ENCODE results near the gene CACNA2D1.
"Not testable (repeated sequence)": the region's sequence is repeated elsewhere in the genome, so short reads cannot be mapped to it uniquely, and the experiment has no call there.

The CACNA2D1 gene

DNA sequence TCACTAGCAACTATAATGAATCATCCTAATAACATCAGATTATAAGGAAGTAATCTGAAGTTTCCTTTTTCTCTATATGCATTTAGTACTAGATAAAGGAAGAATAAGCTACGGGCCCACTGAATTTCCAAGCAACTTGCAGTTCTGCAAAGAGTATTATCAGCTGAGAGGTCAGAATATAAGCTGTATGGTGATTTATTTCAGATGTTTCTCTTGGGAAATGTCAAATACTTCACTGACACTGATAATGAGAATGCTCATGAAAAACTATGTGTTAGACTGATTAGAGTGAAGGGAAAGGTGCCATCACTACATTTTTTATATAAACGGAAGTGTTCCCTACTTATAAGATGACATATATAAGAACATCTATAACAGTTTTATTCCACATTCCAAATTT lies 422.5 kb downstream of the CACNA2D1 start:
- no peak for DNase-seq

DNA sequence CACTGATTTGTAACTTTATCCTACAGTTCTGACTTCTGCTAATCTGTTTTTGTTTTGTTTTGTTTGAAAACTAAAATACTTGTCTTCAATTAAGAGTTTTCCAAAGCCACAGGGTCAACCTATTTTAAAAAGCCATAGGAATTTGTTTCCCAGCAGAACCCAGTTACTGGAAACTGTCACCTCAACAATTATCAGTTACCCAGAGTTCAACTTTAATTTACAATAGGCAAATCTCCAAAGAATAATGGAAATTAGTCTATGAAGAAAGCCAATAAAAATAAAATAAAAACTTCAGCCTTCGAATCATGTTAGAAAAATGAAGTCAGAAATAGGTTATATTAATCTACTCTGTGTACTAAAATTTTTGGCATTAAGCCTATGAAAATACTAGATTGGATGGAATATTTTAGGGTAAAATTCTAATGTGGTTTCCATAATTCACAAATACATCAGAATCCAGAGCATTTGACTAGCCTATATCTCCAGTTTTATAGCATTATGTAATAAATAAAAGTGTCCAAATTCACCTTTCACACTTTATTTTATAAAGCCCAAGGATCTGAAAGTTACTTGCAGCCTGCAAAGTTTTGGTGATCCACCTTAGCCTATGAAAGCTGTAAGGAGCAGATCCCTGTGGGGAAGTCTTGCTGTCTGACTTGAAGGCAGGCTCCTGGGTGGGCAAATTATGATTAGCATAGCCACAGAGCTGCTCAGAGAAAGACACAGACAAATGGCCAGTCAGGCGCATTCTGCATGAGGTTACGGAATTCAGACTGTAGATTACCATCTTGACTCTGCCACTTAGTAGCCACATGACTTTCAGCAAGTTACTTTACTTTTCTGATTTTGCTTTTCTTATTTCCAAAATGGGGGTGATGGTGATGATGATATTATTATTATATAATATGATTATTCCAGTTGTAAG lies 423.8 kb downstream of the CACNA2D1 start:
- no peak for DNase-seq

DNA sequence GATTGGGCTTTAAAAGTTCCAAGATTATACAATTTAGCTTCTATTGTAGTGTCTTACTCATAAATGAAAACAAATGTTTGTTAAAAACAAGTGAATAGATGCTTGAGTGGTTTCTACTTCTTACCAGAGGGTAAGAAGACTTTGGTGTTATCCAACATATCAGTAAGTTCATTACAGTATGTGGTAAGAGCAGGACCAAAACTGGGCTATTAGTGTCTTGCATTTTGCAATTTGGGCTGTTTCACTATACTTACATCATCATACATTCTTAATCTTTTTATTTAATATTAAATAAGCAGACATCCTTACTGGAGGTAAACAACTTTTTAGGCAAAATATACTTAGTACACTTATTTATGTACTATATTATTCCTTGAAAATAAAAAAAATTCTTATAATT lies 425.4 kb downstream of the CACNA2D1 start:
- no peak for DNase-seq

DNA sequence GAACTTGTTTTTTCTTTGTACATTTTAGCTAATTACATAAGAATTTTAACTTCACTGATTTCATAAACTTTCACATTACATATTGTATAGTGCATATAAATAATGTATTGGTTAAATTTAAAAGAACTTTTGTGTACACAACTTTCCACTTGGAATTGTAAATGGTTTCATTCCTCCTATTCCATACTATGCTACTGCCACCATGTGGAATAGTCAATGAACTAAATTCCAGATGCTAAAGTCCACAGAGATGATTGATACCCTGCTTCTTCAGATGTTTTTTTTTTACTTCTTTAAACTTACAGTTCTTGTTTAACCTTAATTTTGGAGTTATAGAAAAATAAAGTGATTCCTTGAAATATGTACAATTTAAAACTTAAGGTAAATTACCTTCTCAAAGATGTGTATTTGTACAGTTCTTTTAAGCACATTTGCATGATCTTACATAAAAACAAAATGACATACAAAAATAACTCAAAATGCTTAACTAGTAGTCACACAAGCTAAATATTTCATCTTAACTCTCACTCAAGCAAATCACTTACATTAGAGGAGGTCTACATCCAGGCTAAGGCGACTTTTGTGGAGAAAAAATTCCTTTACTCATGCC lies 426.1 kb downstream of the CACNA2D1 start:
- DNase-seq = no peak

DNA sequence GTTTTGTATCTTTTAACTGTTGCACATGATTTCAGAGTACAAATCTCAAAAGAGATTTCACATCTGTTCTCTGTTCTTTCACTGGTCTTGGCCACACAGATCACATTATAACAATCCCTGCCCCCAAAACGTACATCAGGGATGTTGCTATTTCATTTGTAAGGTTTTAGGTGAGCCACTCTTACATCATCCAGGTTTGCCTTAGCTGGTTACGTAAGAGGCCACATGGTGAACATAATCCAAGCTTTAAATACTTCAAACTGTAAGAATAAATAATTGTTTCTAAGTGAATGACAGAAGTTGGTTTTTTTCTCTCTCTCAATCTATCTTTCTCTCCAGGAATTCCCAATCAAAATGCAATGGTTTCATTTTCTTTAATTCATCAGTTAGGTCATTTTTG lies 427.8 kb downstream of the CACNA2D1 start:
- DNase-seq = no peak

DNA sequence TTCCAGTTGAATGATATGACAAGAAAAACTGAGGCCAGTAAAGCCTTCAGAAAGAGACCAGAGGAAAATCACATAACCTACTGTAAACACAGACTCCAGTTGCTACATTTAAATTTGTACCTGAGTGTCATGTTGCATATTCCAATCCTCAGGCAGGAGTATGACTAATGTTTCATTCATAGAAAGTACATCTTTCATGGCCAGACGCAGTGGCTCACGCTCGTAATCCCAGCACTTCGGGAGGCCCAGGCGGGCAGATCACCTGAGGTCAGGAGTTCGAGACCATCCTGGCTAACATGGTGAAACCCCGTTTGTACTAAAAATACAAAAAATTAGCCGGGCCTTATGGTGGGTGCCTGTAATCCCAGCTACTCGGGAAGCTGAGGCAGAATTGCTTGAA lies 429.0 kb downstream of the CACNA2D1 start:
- not testable (repeated sequence) for DNase-seq

DNA sequence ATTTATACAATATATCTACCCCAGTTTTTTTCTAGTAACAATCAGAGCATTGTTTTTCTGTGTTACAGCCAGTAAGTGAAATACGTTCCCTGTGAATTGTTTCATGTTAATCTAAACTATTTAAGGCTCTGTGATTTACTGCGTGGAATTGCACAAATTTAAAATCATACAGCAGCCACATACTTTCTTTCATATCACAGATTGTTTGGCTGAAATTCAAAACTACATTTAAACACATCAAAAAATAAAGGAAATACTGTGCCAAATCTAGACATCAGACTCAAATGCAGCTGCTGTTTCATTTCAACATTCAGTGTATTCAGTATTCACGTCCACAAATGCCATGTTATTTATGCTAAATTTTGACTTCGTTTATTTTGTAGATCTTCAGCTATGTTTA lies 431.1 kb downstream of the CACNA2D1 start:
- no peak for DNase-seq

DNA sequence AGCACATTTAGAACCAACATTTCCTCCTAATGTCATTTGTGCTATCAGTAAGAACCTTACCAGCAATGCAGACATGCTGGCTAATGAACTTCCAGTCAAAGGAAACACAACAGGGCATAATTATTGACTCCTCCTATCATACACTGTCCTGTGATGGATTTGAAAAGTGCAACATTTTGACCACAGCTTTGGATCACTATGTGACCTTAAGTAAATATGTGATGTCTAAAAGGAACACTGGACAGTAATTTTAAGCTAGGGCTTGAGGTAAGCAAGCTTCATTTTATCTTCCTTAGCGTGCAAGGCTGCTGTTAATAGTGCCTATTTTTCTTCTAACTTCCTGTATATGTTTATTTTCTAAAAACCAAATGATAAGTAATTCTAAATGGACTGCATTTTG lies 433.2 kb downstream of the CACNA2D1 start:
- no peak for DNase-seq

DNA sequence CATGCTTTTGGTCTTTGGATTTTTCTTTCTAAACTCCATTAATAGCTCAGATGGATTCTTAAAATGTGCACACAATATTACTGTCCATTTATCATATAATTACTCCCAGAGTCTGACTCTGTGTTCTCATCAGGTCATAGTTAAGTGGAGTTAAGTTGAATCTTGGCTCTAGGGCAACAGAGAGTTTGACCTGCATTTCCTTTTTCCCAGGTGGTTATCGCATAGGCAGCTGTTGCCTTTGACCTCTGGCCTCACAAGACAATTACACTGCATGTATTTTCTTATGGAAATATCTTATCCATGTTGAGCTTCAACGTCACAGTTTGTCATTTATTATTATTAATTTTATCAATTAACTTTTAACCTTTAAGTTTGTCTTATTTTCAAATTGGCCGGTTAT lies 436.3 kb downstream of the CACNA2D1 start:
- no peak for DNase-seq

DNA sequence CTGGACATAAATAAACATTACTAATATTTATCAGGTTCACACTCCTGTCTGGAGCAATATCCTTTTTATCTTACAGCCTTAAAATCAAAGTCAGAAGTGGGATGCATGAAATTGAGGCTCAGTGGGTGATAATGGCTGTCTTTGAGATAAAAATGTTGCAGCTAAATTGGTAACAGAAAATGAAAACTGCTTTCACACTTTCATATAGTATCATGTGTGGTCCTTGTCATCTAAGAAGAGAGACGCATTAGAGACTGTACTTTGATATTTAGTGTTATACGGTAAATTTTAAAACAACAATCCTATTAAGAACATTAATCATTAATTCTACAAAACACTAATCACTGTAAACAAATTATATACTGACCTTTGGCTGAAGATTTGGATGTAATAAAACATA lies 438.5 kb downstream of the CACNA2D1 start:
- no peak for DNase-seq

DNA sequence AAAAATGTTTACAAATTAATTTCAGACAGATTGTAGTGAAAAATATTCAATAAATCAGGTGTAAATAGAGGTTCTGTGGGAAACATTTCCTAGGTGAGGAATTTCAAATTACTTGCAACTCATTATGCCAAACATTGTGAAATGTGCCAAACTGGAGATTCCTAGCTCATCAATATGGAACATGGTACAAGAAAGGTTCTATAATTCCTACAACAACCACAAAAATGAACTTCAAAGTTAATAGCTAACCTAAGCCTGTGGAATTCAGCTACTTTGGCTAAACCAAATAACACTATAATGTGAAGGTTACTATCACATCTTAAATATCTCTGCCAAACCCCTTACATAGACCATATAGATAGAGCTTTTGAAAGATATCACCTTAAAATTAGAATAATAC lies 450.4 kb downstream of the CACNA2D1 start:
- no peak for DNase-seq

DNA sequence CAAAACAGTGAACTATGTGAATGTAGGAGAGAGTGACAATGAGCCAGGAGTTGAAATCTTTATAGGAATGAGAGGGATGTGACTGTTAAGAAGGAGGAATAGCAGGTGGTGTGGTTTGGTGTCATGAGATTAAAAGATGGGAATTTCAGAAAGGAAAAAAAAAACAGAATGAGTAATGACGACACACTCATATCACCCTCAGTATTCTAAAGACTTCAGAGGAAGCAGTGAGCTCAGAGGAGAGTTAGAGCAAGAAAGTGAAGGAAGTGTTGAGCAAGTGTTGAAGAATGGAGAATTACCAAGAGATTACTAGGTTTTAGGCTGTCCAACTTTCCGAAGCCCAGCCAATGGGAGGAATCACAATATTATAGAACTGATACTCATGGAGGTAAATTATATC lies 453.2 kb downstream of the CACNA2D1 start:
- DNase-seq = no peak

DNA sequence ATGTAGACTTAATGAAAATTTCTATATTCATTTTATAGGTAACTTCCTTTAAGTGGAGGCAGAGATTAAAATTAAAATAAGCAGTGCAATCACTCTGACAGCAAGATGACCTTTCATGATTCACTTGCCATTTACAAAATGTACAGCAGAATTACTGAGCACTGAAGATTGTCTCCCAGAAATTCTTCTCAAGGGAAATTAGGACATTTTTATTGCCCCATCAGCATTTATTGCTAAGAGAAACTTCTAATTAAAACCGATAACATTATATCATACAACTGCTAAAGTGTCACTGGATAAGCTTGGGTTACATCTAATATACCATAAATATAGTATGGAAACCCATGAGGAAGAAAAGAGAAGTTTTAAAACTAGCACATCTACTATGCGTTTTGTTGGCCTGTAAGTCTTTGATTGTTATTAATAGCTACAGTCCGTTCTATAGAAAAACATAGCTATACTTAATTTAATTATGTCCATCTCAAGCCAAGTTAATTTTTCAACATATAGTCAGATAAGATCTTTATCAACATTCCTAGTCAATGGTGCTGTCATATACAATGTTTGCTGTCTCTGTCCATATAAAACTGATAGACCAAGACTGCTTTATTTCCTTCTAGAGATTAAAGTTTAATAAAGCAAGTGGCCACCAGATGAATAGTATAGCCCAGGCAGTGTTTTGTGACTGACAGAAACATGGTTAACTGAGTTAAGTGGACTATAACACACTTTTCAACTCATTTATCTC lies 456.7 kb downstream of the CACNA2D1 start:
- no peak for DNase-seq

DNA sequence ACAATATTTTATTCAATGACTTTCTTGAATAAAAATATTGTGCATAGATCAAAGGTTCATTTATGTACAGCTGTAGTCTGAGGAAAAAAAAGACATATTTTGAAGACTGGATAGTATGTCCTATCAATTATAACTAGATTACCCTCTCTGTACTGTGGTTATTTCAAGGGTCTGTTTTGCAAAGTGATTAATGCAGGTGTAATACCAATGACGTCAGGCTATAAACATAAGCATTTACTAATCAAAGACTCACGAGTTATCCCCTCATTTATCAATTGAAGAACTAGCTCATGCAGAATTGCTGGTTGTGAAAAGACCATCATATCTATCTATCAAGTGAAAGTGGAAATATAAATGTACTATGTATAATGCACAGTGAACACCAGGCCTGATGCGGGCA lies 460.2 kb downstream of the CACNA2D1 start:
- no peak for DNase-seq

DNA sequence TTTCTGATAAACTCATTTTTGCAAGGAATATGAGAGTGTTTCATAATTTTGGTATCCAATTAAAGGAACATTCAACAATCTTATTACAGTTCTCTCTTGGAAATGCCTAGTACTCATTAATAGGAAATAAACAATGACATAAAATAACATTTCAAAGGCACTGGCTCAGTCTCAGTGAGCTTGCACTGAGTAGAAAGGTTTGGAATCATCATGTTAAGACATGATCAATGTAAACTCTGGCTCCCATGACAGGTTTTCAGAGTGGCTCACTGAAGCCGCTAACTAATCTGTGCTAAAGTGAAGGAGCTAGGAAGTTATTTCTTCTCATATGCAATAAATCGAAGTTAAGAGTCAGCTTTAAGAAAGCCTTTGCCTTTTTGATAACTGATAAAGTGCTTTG lies 470.5 kb downstream of the CACNA2D1 start:
- DNase-seq = no peak

DNA sequence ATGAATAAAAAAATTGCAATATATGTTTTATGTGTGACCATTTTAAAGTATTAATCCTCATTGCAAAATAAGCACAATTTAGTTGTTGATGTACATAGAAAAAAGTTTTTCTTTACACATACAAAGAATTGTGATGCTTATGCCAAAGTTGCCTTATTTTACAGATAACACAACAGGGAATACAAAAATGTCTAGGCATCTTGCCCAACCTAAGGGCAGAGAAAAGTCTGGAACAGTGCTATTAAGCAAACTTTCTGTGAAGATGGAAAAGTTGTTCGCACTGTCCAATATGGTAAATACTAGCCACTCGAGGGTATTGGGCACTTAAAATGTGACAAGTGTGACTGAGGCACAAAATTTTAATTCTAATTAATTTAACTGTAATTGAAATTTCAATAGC lies 483.6 kb downstream of the CACNA2D1 start:
- no peak for DNase-seq

DNA sequence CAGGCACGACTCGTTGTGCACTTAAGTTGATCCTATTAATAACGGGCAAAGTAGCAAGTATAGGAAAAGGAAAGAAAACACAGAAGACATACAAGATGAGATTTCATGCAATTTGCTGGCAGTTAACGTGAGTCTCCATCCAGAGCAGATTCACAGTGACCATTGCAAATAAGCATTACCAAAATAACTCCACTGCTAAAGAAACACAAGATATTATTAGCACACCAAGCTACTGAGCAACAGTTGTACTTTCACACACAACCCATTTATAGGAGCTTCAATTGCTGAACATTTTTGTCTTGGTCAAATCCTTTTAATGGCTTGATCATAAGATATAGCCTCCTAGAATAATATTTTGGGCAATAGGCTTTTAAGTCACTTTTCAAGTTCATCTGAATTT lies 486.1 kb downstream of the CACNA2D1 start:
- no peak for DNase-seq

DNA sequence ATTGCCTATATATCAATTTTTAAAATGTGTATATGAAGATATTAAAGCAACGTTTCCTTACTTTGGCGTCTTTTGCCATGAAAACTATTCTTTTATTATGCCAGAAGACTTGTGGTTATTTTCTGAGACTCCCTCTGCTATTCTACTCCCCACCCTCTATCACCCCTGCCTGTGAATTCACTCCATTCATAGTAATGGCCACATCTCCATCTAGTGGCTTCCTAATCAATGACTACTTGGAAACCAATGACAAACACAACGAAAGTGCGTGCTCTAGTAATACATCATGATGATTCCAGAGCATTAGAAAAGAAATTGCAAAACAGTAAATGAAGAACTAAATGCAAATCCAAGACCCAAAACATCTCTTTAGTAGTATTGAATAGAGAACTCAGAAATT lies 487.1 kb downstream of the CACNA2D1 start:
- no peak for DNase-seq

DNA sequence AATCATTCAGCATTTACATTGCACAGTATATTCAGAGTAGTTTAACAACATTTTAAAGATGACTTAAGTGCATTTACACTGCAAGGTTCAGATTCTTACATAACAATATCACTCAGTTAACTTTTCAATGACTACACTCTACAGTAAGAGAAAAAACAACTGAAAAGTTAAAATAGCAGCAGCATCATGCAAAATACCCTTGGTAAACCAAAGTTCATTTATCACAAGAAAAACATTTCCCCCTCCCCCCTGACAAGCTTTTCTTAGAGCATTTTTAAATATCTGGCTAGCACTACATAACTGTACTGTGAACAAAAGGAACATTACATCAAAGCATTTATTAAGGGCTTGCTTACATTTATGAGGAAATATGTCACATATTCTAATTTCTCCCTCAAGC lies 494.3 kb downstream of the CACNA2D1 start:
- no peak for DNase-seq

DNA sequence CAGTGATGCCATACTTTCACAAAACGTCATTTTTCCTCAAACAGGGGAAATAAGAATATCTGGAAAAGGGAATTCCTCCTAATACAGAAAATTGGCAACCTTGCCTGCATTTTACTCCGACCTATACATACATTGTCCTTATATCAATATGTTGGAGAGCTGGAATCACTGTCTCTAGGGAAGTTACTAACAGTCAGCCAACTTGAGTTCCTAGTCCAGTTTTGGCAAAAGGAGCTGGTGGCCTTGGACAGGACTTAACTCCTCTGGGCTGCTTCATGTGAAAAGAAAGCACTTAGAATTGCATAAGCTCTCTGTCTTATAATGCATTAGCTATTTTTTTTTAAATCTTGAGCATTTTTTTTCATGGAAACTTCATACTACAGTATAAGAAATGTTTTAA lies 499.5 kb downstream of the CACNA2D1 start:
- no peak for DNase-seq

DNA sequence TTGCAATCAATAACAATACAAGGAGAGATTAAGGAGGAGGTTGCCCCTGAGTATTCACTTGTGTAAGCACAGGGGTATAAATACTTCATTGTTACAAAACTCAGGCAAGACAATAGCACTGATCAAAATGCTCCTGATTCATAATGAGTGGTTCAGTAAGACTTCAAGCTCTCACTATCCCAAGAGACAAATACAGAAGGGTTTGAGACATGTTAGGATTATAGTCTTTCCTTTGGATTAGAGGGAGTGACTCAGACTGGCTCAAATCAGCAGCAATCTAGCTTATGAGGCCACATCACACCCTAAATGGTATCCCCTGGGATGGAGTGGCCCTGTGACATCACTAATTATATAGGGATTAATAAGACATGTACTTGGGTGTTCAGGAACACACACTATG lies 506.5 kb downstream of the CACNA2D1 start:
- DNase-seq = no peak

DNA sequence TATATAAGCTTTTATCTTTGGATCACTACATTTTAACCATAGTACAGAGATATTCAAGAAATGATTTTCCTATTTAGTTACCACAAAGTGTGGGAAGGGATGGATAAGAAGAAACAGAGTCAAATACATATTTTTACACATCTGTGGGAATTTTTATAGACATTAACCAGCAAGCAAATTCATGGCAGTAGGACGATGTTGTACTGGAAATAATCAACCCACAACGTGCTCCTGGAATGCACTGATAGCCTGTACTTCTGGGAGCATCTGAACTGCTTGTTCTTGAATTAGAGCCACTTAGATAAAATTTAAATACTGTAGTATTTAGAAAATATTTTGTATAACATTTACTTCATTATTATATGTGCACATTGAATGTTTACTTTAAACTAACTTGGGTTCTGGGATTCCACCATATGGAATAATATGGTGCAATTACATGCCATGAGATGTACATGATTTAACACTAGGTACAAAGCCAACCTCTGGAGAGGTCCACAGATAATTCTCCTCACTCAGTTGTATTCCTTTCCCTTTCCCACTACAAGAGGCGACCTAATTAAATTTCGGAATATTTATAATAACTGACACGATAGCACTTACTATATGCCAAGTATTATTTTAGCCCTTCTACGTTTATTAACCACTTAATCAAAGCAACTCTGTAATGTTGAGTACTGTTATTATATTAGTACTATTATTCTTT lies 508.8 kb downstream of the CACNA2D1 start:
- no peak for DNase-seq

DNA sequence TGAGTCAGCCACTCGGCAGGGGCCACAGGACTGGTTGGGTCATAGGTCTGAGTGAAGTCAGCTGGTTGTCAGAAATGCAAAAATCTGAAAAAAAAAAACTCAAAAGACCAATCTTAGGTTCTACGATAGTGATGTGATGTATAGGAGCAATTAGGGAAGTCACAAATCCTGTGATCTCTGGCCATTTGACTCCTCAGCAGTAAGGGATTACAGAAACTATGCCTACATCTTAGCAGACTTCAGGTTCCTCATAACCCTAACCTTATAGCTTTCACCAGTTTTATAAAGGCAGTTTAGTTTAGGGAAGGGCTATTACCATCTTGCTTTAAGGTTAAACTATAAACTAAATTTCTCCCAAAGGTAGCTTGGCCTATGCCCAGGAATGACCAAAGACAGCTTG lies 510.6 kb downstream of the CACNA2D1 start:
- DNase-seq = no peak

Data from GOT3 (cell line).